IPS-NIHi7 (cell line): ENCODE measurements around the gene SELENOH.
A peak's percentile ranks its signal among the peaks of the same experiment; 100 is the strongest.

ENCODE experiments used
- DNase-seq: peaks from one replicate; pipeline ENCODE4 v3.0.0; 2012; ENCODE audit warnings: mixed read lengths; ENCODE audit errors: extremely low spot score

SELENOH gene

GRCh38 chr11:57781529-57781943 lies 40.2 kb downstream of the SELENOH start:
- DNase-seq, result peak; percentile 73

- no peak for DNase-seq
Measured at GRCh38 chr11:57785072-57785471, 43.8 kb downstream of the SELENOH start.

- no peak for DNase-seq
Measured at GRCh38 chr11:57786436-57786835, 45.1 kb downstream of the SELENOH start.

GRCh38 chr11:57787006-57787604 lies 45.8 kb downstream of the SELENOH start:
- DNase-seq, result no peak

- DNase-seq, result peak; percentile 49
Measured at GRCh38 chr11:57787920-57788702, 46.8 kb downstream of the SELENOH start.

- DNase-seq, result no peak
Measured at GRCh38 chr11:57788703-57789088, 47.4 kb downstream of the SELENOH start.

GRCh38 chr11:57791321-57792059 lies 50.2 kb downstream of the SELENOH start:
- DNase-seq, result peak; percentile 24

- DNase-seq, result no peak
Measured at GRCh38 chr11:57792060-57792541, 50.8 kb downstream of the SELENOH start.

GRCh38 chr11:57792870-57793269 lies 51.6 kb downstream of the SELENOH start:
- no peak for DNase-seq
